ENCODE measurements around the gene CCDC92B.

Gene CCDC92B

DNA sequence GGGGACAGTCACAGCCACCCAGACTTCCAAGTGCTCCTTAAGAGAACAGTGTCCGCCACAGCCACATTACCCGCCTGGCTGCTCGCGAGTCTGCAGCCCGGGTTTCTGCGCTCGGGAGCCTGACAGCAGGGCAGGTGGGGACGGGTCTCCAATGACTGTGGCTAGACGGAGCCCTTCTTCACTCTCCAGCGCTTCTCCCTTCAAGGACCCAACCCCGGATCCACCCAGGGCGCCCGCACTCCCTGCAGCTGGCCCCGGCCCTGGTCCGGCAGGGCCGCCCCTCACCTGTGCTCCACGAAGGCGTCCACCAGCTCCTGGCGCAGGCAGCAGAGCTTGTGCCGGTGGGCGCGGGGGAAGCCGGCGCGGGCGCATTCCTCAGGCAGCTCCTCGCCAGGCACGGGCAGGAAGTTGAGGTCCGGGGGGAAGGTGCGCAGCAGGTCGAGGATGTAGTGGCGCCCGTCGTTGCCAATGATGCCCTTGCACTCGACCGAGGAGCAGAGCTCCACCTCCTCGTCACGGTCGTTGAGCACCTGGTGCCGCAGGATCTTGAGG lies 51.8 kb downstream of the CCDC92B start:
- no peak for DNase-seq (ENCODE audit: low read depth)
- no peak overlapping the region for H3K4me3 ChIP-seq (ENCODE audit: low read length)
- TF ChIP-seq, protein P1, sequence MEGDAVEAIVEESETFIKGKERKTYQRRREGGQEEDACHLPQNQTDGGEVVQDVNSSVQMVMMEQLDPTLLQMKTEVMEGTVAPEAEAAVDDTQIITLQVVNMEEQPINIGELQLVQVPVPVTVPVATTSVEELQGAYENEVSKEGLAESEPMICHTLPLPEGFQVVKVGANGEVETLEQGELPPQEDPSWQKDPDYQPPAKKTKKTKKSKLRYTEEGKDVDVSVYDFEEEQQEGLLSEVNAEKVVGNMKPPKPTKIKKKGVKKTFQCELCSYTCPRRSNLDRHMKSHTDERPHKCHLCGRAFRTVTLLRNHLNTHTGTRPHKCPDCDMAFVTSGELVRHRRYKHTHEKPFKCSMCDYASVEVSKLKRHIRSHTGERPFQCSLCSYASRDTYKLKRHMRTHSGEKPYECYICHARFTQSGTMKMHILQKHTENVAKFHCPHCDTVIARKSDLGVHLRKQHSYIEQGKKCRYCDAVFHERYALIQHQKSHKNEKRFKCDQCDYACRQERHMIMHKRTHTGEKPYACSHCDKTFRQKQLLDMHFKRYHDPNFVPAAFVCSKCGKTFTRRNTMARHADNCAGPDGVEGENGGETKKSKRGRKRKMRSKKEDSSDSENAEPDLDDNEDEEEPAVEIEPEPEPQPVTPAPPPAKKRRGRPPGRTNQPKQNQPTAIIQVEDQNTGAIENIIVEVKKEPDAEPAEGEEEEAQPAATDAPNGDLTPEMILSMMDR (IDR thresholded peaks at IDR 0.05; ENCODE audit: insufficient read depth, low read depth, low read length, missing control alignments), result no peak

DNA sequence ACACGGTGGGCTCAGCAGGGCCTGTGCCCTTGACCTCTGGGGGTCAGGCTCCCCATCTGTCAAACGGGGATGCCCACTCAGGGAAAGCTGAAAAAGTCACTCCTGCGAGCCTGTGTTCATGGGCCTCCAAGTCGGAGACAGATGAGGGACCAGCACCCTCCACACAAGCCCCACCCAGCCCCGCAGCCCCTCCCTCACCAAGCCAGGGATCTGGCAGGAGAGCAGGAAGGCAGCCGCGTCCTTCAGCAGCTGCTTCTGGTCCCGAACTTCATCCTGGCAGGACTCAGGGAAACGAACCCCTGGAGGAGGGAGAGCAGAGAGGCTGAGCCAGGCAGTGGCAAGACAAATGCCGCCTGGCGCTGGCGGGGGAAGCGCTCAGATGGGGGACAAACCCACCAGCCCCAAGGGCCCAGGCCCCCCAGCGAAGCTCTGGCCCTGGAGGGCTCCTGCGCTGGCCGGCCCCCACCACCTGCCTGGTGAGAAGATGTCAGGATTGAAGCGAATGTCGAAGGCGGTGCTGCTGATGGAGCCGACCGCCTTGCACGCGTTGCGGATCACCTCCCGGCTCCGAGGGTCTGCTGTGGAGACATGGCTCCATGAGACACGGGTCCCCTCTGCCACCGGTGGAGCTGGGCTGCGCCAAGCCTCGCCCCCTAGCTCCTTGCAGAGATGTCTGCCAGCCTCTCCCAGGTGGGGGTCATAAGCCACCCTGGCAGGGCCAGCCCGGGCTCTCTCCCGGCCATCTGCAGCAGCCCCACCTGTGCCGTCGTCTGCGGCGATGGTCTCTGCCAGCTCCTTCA lies 53.3 kb downstream of the CCDC92B start:
- DNase-seq (ENCODE audit: low read depth), result no peak
- TF ChIP-seq, protein P1 (IDR thresholded peaks at IDR 0.05; ENCODE audit: insufficient read depth, low read depth, low read length, missing control alignments), result no peak
- H3K4me3 ChIP-seq (ENCODE audit: low read length), result no peak overlapping the region

DNA sequence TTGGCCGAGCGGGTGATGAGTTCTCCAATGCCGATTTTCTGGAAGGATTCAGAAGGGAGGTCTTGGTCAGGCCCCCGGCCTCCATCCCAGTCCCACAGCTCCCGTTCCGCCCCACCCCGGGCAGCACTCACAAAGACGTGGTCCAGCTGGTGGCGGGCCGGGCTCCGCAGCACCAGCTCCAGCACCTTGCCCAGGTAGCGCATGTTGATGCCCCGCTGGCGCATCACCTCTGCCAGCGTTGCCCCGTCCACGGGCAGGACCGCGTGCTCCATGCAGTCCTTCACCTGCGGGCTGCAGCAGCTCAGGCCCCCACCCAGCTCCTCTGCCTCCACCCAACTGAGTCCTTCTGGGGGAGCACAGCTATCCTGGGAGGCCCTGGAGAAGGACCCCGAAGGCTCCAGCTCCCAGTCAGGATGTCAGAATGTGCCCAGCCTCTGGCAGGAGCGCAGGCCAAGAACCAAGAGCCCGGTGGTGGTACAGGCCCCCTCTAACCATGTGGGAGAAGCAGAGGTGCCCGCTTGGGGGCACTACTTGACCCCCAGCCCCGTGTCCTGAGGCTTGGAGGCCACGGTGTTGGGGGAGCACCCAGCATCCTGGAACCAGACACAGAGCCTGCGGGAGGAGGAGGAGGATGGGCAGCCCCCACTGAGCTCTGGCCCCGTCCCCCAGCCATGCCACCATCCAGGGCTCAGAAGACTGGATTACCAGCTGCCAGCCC lies 54.0 kb downstream of the CCDC92B start:
- TF ChIP-seq, protein P1 (IDR thresholded peaks at IDR 0.05; ENCODE audit: insufficient read depth, low read depth, low read length, missing control alignments), result no peak
- no peak overlapping the region for H3K4me3 ChIP-seq (ENCODE audit: low read length)
- DNase-seq (ENCODE audit: low read depth), result no peak

DNA sequence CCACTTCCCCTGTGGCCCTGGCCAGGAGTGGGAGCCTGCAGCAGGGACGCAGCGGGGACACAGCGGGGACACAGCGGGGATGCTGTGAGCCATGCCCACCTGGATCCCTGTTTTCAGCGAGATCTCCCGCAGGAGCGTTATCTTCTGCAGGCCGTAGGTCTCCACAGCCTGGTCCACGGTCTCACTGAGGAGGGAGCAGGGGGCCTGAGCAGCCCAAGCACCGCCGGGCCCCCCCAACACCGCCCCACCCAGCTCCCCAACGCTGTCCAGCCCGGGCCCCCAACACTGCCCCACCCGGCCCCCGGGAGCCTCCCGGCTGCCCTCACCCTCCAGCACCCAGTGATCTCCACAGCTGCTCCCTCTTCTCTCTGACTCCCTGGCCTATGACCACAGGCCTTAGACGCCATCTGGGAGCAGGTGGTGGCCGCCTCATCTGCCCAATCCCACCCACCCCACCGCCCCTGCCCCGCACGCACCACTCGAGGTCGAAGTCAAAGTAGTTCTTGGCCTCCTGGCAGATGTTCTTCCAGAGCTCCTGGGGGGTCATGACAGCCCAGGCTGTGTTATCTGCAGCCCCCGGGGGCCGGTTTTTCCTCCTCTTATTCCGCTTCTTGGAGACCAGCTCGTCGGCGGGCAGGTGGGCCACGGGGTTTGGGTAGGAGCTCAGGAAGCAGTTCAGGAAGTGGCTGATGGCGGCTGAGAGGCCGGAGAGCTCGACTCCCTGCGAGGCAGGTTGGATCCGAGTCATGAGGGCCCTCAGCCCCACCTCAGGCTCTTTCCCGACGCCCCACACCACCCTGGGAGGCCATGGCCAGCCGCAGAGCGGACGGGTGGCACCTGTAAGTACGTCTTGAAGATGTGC lies 54.8 kb downstream of the CCDC92B start:
- DNase-seq (ENCODE audit: low read depth), result no peak
- TF ChIP-seq, protein P1 (IDR thresholded peaks at IDR 0.05; ENCODE audit: insufficient read depth, low read depth, low read length, missing control alignments), result no peak
- no peak overlapping the region for H3K4me3 ChIP-seq (ENCODE audit: low read length)

DNA sequence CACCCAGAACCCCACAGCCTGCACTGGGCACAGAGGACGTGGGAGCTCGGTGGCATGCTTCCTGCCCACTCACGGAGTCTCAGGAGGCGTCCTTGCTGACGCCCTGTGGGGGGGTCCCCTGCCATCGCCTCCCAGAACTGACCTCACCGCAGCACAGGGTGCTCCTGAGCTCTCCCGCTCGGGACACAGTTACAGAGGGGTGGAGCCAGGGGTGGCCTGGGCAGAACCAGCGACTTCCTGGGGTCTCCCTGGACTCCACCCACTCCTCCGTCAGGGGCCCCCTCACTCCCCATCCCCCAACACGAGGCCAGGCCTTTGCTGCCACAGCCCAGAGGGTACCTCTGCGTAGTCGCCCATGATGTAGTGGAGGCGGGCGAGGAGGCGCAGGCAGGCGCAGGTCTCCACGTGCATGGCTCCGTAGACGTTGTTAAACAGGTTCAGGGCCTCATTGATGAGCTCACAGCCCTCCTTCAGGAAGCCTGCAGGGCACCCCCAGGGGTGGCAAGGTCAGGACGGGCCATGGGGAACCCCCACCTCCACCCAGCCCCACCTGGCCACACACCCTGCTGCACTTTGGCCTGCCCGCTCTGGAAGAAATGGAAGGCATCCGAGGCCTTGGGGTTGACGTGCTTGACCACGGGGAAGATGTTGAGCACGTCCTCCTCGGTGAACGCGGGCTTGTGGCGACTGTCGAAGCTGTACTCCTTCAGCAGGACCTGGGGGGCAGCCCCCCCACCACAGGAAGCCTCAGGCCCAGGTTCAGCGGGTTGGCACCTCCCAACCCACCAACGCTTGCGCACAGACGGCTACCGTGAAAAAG lies 55.7 kb downstream of the CCDC92B start:
- DNase-seq (ENCODE audit: low read depth), result peak; percentile 30
- TF ChIP-seq, protein P1 (IDR thresholded peaks at IDR 0.05; ENCODE audit: insufficient read depth, low read depth, low read length, missing control alignments), result no peak
- no peak overlapping the region for H3K4me3 ChIP-seq (ENCODE audit: low read length)

DNA sequence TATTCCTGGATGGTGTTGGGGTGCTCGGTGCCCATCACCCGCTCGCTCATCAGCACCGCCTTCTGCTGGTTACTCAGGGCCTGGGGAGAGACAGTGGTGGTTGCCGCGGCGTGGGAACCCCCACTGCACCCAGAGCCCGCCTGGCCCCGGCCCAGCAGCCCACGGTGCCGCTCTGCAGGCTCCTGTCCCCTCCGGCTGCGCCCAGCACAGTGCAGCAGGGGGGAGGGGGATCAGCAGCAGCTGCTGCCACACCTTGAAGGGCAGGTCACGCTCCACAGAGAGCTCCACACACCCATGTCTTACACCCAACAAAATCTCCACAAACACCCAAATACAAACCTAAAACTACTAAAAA lies 56.7 kb downstream of the CCDC92B start:
- TF ChIP-seq, protein P1 (IDR thresholded peaks at IDR 0.05; ENCODE audit: insufficient read depth, low read depth, low read length, missing control alignments), result no peak
- no peak for DNase-seq (ENCODE audit: low read depth)
- no peak overlapping the region for H3K4me3 ChIP-seq (ENCODE audit: low read length)
